ENCODE measurements around the gene FAM187B. TPM values are rescaled to one million over a fixed set of nuclear protein-coding genes. Genes with fewer than 3 reads are reported as not detected.
"Not testable (repeated sequence)": the region's sequence is repeated elsewhere in the genome, so short reads cannot be mapped to it uniquely, and the experiment has no call there.

Gene FAM187B
- total RNA-seq, 1 experiment from 2014 or later: not detected

GRCh38 chr19:35199481-35199880 lies 29.1 kb downstream of the FAM187B start:
- Histone ChIP-seq H4K20me1 (ENCODE audit: control insufficient read depth, insufficient read depth, insufficient read length) (no peaks in the 10 kb centered on the region), H3K23me2 (ENCODE audit: insufficient read length, low read depth, low read length, poor library complexity, severe bottlenecking) (no peaks in the 10 kb centered on the region), H2BK20ac (ENCODE audit: low read depth, low read length, poor library complexity, severe bottlenecking) (no peak overlapping the region), H4K91ac (ENCODE audit: insufficient read length, low read depth, low read length) (no peak overlapping the region), H3K9me3 (ENCODE audit: control insufficient read depth, low read depth, low read length) (no peaks in the 10 kb centered on the region), H2AFZ (ENCODE audit: low read length) (no peak overlapping the region), H2BK120ac (ENCODE audit: low read depth, low read length, poor library complexity, severe bottlenecking) (no peak overlapping the region), H3K4ac (ENCODE audit: low read depth, low read length) (no peak overlapping the region), H3K79me1 (ENCODE audit: insufficient read depth, low read depth, low read length, poor library complexity, severe bottlenecking) (no peaks in the 10 kb centered on the region), H3K56ac (ENCODE audit: insufficient read length, low read depth, low read length) (no peak overlapping the region), H2BK5ac (ENCODE audit: insufficient read length, low read length) (no peak overlapping the region), H3K4me2 (ENCODE audit: insufficient read depth, insufficient read length, low read length) (no peak overlapping the region), H2BK12ac (ENCODE audit: insufficient read length, low read depth, low read length) (no peak overlapping the region), H3K9ac (ENCODE audit: extremely low read depth, insufficient read length, low read length) (no peak overlapping the region), H2BK15ac (ENCODE audit: low read depth, low read length) (no peak overlapping the region), H3K14ac (ENCODE audit: insufficient read depth, low read length) (no peak overlapping the region), H3K27ac (ENCODE audit: insufficient read length, low read depth, low read length) (no peak overlapping the region), H2AK5ac (ENCODE audit: insufficient read length, low read length) (no peak overlapping the region), H3K23ac (ENCODE audit: insufficient read length, low read depth, low read length) (no peak overlapping the region), H4K8ac (replicated peaks; ENCODE audit: insufficient read length, low read depth, low read length) (no peak overlapping the region), H3K79me2 (ENCODE audit: insufficient read depth, low read length) (no peaks in the 10 kb centered on the region), H3T11ph (ENCODE audit: low read length) (no peak overlapping the region), H3K18ac (ENCODE audit: insufficient read length, low read depth, low read length) (no peak overlapping the region), H3K4me1 (ENCODE audit: insufficient read depth, low read length) (peaks cover 18% of the 10 kb centered on the region), H3K27me3 (ENCODE audit: insufficient read depth, low read length) (no peaks in the 10 kb centered on the region), H4K5ac (ENCODE audit: insufficient read length, low read depth, low read length) (no peak overlapping the region)
- no peak for TF ChIP-seq CTCF (conservative IDR thresholded peaks at IDR 0.05)
- Mint-ChIP-seq H3K4me3 (no peak overlapping the region), H3K9me3 (no peaks in the 10 kb centered on the region; a peak in 1 of 5 replicates), H3K27ac (no peak overlapping the region), H3K4me1 (peaks cover 50 to 53% of the 10 kb centered on the region in 2 experiments), H3K36me3 (ENCODE audit: insufficient read depth in 1 of 3, low read depth in 3 of 3) (no peaks in the 10 kb centered on the region; a peak in 1 of 7 replicates), H3K27me3 (ENCODE audit: low read depth) (no peaks in the 10 kb centered on the region; the same call in 1 of the 2 replicates)
- DNase-seq: no peak
- no CpG with 5 or more reads among the region's 2 CpGs for WGBS (ENCODE audit: extremely low coverage, insufficient read length, low lambda C conversion rate)

GRCh38 chr19:35196861-35197260 lies 31.7 kb downstream of the FAM187B start:
- not testable (repeated sequence) for H2BK5ac ChIP-seq (ENCODE audit: insufficient read length, low read length); H2BK120ac ChIP-seq (ENCODE audit: low read depth, low read length, poor library complexity, severe bottlenecking); H3K4ac ChIP-seq (ENCODE audit: low read depth, low read length); H3T11ph ChIP-seq (ENCODE audit: low read length); H4K20me1 ChIP-seq (ENCODE audit: control insufficient read depth, insufficient read depth, insufficient read length); H3K79me2 ChIP-seq (ENCODE audit: insufficient read depth, low read length); H3K4me1 ChIP-seq (ENCODE audit: insufficient read depth, low read length); H3K23ac ChIP-seq (ENCODE audit: insufficient read length, low read depth, low read length); H3K27me3 Mint-ChIP-seq (ENCODE audit: low read depth); H3K56ac ChIP-seq (ENCODE audit: insufficient read length, low read depth, low read length); H3K9me3 ChIP-seq (ENCODE audit: control insufficient read depth, low read depth, low read length); H3K4me2 ChIP-seq (ENCODE audit: insufficient read depth, insufficient read length, low read length); H2BK12ac ChIP-seq (ENCODE audit: insufficient read length, low read depth, low read length); H3K9me3 Mint-ChIP-seq; H3K14ac ChIP-seq (ENCODE audit: insufficient read depth, low read length); H3K27me3 ChIP-seq (ENCODE audit: insufficient read depth, low read length); H2AK5ac ChIP-seq (ENCODE audit: insufficient read length, low read length); H3K23me2 ChIP-seq (ENCODE audit: insufficient read length, low read depth, low read length, poor library complexity, severe bottlenecking); H3K18ac ChIP-seq (ENCODE audit: insufficient read length, low read depth, low read length); H2AFZ ChIP-seq (ENCODE audit: low read length); H3K27ac Mint-ChIP-seq; H3K4me3 Mint-ChIP-seq; H4K5ac ChIP-seq (ENCODE audit: insufficient read length, low read depth, low read length); H2BK15ac ChIP-seq (ENCODE audit: low read depth, low read length); DNase-seq; H3K27ac ChIP-seq (ENCODE audit: insufficient read length, low read depth, low read length); H2BK20ac ChIP-seq (ENCODE audit: low read depth, low read length, poor library complexity, severe bottlenecking); H3K36me3 Mint-ChIP-seq (ENCODE audit: insufficient read depth in 1 of 3, low read depth in 3 of 3); H4K8ac ChIP-seq (replicated peaks; ENCODE audit: insufficient read length, low read depth, low read length); H4K91ac ChIP-seq (ENCODE audit: insufficient read length, low read depth, low read length); H3K79me1 ChIP-seq (ENCODE audit: insufficient read depth, low read depth, low read length, poor library complexity, severe bottlenecking); H3K9ac ChIP-seq (ENCODE audit: extremely low read depth, insufficient read length, low read length)
- H3K4me1 Mint-ChIP-seq: peaks cover 28% of the 10 kb centered on the region in 2 experiments
- WGBS (ENCODE audit: extremely low coverage, insufficient read length, low lambda C conversion rate): no CpG with 5 or more reads among the region's 6 CpGs

All from H9 (cell line).